ENCODE data around the gene INPP4A. TPM values are rescaled to one million over a fixed set of nuclear protein-coding genes. Genes with fewer than 3 reads are reported as not detected.

Gene INPP4A
- total and polyA plus RNA-seq, 10 of the 15 experiments (the other 5 are each of a cell fraction or from before 2014, with no cell fraction given): 4.7 to 62.3 (median 36.9) TPM

DNA sequence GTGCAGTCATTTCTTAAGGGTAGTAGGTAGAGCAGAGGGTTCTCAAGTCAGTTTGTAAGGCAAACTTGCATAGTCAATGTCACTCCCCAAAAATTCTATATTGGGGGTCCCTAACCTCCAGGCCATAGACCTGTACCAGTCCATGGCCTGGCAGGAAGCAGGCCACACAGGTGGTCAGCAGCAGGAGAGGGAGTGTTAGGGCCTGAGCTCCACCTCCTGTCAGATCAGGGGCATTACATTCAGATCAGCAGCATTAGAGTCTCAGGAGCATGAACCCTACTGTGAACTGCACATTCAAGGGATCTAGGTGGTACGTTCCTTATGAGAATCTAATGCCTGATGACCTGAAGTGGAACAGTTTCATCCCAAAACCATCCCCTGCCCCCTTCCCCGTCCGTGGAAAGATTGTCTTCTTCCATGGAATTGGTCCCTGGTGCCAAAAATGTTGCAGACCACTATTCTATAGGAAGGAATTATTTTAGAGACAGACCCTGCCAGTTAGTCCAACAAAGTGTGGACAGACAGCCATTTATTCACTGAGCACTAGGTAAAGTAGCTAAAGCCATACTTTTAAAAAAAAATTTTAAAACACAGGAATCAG lies 157.0 kb downstream of the INPP4A start (continued):
- TF ChIP-seq RELB (IDR thresholded peaks at IDR 0.05; ENCODE audit: low read depth) (no peak), ELK1 (IDR thresholded peaks at IDR 0.05; ENCODE audit: low read depth, low read length) (no peak), EZH2 (IDR thresholded peaks at IDR 0.05; ENCODE audit: borderline replicate concordance, control insufficient read depth, low read depth, low read length) (no peak), ZBTB33 (IDR thresholded peaks at IDR 0.05) (no peak), IRF4 (IDR thresholded peaks at IDR 0.05; ENCODE audit: low read depth, low read length) (no peak), ZNF622 (IDR thresholded peaks at IDR 0.05) (no peak), BACH1 (IDR thresholded peaks at IDR 0.05; ENCODE audit: borderline replicate concordance) (no peak), NR2F1 (conservative IDR thresholded peaks at IDR 0.05) (0 out of 2 replicates have a peak, but pooled peaks have one; percentile 15), SMARCA5 (IDR thresholded peaks at IDR 0.05) (0 out of 2 replicates have a peak, but pooled peaks have one; percentile 31), GATAD2B (conservative IDR thresholded peaks at IDR 0.05; ENCODE audit: low read depth) (no peak), MXI1 (IDR thresholded peaks at IDR 0.05; ENCODE audit: low read depth, low read length) (no peak), TCF3 (IDR thresholded peaks at IDR 0.05; ENCODE audit: borderline replicate concordance, insufficient read depth, low read depth, low read length) (no peak), SMAD1 (IDR thresholded peaks at IDR 0.05; ENCODE audit: low read depth, partially characterized antibody) (no peak), ZNF384 (IDR thresholded peaks at IDR 0.05; ENCODE audit: borderline replicate concordance, low read depth, low read length) (no peak), NFYB (IDR thresholded peaks at IDR 0.05; ENCODE audit: insufficient read depth, low read depth, low read length) (no peak)
- TF ChIP-seq, protein P1, sequence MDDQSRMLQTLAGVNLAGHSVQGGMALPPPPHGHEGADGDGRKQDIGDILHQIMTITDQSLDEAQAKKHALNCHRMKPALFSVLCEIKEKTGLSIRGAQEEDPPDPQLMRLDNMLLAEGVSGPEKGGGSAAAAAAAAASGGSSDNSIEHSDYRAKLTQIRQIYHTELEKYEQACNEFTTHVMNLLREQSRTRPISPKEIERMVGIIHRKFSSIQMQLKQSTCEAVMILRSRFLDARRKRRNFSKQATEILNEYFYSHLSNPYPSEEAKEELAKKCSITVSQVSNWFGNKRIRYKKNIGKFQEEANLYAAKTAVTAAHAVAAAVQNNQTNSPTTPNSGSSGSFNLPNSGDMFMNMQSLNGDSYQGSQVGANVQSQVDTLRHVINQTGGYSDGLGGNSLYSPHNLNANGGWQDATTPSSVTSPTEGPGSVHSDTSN (IDR thresholded peaks at IDR 0.05; ENCODE audit: insufficient replicate concordance, low read depth, low read length): no peak
- TF ChIP-seq, protein P2, sequence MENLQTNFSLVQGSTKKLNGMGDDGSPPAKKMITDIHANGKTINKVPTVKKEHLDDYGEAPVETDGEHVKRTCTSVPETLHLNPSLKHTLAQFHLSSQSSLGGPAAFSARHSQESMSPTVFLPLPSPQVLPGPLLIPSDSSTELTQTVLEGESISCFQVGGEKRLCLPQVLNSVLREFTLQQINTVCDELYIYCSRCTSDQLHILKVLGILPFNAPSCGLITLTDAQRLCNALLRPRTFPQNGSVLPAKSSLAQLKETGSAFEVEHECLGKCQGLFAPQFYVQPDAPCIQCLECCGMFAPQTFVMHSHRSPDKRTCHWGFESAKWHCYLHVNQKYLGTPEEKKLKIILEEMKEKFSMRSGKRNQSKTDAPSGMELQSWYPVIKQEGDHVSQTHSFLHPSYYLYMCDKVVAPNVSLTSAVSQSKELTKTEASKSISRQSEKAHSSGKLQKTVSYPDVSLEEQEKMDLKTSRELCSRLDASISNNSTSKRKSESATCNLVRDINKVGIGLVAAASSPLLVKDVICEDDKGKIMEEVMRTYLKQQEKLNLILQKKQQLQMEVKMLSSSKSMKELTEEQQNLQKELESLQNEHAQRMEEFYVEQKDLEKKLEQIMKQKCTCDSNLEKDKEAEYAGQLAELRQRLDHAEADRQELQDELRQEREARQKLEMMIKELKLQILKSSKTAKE (IDR thresholded peaks at IDR 0.05; ENCODE audit: low read depth, poor library complexity, severe bottlenecking): no peak
- TF ChIP-seq, protein P3, sequence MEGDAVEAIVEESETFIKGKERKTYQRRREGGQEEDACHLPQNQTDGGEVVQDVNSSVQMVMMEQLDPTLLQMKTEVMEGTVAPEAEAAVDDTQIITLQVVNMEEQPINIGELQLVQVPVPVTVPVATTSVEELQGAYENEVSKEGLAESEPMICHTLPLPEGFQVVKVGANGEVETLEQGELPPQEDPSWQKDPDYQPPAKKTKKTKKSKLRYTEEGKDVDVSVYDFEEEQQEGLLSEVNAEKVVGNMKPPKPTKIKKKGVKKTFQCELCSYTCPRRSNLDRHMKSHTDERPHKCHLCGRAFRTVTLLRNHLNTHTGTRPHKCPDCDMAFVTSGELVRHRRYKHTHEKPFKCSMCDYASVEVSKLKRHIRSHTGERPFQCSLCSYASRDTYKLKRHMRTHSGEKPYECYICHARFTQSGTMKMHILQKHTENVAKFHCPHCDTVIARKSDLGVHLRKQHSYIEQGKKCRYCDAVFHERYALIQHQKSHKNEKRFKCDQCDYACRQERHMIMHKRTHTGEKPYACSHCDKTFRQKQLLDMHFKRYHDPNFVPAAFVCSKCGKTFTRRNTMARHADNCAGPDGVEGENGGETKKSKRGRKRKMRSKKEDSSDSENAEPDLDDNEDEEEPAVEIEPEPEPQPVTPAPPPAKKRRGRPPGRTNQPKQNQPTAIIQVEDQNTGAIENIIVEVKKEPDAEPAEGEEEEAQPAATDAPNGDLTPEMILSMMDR (IDR thresholded peaks at IDR 0.05 in 2 of 3, conservative IDR thresholded peaks at IDR 0.05 in 1 of 3; ENCODE audit: control insufficient read depth in 2 of 3, extremely low read depth in 1 of 3, insufficient read depth in 1 of 3, low read depth in 3 of 3, low read length in 3 of 3): peak; percentile 60 to 79 (median 78); a peak in 5 of 6 replicates
- TF ChIP-seq, protein P4, sequence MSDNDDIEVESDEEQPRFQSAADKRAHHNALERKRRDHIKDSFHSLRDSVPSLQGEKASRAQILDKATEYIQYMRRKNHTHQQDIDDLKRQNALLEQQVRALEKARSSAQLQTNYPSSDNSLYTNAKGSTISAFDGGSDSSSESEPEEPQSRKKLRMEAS (IDR thresholded peaks at IDR 0.05; ENCODE audit: low read depth, low read length): no peak

Data from GM12878 (cell line).